CD4-positive, alpha-beta T cell treated with Interleukin-4 for 4 hours (primary cell): Measurements from ENCODE around the gene WWP2.
"Not testable (repeated sequence)": the region's sequence is repeated elsewhere in the genome, so short reads cannot be mapped to it uniquely, and the experiment has no call there.

Experiments used
- DNase-seq: peaks from one replicate; pipeline ENCODE4 v3.0.0-alpha.2; 2020

The WWP2 gene

DNA sequence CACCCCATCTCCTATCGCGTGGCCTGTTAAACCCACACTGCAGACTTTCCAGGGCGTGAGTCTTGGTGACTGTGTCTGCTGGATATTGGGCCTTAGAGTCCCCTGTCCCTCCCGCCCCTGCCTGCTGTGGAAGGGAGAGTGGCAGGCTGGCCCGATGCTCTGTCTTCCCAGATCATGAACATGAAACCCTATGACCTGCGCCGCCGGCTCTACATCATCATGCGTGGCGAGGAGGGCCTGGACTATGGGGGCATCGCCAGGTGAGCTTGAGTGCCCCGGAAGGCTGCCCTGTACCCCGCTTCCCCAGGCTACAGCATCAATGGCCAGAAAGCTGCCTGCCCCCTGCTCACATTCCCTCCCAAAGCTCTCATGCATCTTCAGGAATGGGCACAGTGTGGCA, 169.5 kb downstream of the WWP2 start:
- no peak for DNase-seq

DNA sequence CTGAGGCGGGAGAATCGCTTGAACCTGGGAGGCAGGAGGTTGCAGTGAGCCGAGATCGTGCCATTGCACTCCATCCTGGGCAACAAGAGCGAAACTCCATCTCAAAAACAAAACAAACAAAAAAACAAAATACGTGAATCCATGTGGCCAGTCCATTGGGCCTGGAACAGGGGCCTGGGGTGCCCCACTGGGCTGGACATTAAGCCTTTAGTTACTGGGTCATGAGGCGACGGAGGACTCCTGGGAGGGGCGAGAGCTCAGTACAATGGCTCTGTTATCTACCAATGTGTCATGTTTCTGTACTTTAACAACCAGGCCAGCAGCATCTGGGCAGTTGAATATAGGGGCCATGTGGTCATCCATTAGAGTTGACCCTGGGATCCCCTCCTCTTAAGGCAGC, 170.1 kb downstream of the WWP2 start:
- no peak for DNase-seq

- no peak for DNase-seq
Measured at GRCh38 chr16:69932691-69933392, 170.7 kb downstream of the WWP2 start.

DNA sequence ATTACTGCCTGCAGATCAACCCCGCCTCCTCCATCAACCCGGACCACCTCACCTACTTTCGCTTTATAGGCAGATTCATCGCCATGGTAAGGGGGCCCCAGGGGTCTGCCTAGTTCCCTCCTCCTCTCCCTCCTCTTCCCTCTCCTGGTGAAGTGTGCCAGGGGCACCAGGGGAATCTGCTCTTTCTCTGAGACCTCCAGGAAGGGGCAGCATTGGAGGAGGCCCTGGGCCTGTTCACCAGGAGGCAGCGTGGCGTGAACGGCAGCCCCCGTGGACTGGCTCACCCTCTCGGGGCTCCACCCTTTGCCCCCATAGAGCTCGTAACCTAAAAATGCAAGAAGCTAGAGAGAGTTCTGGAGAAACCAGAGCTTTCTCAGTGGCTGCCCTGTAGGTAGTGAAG, 171.9 kb downstream of the WWP2 start:
- no peak for DNase-seq

- DNase-seq, result no peak
Measured at GRCh38 chr16:69934751-69935150, 172.6 kb downstream of the WWP2 start.

DNA sequence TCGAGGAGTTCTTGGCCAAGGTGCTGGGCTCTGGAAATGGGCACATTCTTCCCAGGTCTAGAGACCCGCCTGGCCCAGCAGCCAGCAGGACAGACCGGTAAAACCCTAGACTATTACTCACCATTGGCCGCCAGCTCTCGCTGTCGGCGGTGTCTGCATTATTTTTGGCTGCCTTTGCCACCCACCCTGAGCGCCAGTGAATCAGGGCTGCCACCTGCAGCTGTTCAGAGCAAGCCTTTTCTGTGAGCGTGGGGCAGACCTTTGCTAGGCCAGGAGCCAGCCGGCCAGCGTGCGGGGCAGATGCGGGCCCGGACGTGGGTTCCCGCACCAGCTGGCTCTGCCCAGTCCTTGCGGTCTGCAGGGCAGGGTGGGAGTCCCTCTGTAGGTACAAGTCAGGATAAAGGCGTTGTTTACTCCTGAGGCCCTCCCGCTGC, 173.2 kb downstream of the WWP2 start:
- no peak for DNase-seq

DNA sequence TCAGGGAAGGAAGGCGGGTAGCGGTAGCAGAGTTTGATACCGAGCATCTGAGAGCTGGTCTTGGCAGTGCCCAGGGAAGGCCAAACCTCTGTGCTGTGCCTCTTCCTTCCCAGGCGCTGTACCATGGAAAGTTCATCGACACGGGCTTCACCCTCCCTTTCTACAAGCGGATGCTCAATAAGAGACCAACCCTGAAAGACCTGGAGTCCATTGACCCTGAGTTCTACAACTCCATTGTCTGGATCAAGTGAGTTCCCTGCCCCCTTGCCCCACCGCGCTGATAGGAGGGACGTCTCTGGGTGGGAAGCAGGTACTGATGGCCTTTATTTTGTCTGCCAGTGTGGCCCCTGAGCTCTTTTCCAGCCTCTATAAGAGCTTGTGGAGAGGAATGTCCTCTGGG, 173.6 kb downstream of the WWP2 start:
- DNase-seq, result no peak

GRCh38 chr16:69936252-69936651, 174.1 kb downstream of the WWP2 start:
- no peak for DNase-seq

GRCh38 chr16:69936751-69937211, 174.6 kb downstream of the WWP2 start:
- DNase-seq, result no peak

DNA sequence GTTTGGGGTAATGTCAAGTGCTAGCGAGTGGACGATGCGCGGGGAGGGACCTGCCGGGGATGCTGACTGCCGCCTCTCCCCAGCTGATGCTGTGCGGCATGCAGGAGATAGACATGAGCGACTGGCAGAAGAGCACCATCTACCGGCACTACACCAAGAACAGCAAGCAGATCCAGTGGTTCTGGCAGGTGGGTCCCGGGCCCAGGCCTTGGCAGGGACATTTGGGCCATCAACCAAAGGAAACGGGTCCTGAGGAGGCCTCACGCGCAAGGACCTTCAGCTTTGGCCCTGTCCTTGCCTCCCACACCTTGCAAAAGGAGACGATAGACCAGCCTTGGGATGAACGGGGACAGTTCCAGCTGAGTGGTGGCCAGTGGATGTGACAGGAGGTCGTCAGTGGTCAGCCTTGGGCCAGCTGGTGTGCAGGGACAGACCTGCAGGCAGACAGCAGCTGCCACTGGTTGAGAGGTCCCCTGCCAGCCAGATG, 175.4 kb downstream of the WWP2 start:
- no peak for DNase-seq

DNA sequence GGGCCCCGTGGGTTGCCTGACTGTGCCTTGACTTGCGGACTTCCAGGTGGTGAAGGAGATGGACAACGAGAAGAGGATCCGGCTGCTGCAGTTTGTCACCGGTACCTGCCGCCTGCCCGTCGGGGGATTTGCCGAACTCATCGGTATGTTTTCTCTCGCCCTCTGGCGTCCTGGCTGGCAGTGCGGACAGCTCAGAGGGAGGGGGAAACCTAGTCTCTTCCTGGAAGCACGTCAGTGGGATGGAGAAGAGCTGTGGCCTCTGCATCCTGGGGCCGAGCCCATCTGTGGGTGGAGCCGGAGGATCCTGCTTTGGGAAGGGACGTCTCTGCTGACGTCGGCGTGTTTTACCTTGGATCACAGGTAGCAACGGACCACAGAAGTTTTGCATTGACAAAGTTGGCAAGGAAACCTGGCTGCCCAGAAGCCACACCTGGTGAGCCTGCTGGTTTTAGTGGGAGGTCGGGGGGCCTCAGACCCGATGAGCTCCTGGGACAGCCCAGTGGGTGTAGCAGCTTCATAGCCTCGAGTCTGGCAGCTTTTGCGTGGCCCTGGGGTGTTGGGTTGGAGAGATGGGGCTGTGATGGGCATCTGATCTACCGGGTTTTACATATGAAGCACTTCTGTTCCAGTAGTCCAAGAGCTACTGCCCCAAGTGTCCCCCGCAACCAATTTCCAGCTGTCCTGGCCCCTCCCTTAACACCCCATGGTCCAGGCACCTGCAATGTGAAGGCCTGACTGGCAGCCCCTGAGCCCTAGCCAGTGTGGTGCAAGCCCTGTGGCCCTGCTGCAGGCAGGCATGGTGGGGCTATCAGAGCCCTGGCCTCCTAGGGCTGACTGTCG, 177.1 kb downstream of the WWP2 start:
- no peak for DNase-seq

DNA sequence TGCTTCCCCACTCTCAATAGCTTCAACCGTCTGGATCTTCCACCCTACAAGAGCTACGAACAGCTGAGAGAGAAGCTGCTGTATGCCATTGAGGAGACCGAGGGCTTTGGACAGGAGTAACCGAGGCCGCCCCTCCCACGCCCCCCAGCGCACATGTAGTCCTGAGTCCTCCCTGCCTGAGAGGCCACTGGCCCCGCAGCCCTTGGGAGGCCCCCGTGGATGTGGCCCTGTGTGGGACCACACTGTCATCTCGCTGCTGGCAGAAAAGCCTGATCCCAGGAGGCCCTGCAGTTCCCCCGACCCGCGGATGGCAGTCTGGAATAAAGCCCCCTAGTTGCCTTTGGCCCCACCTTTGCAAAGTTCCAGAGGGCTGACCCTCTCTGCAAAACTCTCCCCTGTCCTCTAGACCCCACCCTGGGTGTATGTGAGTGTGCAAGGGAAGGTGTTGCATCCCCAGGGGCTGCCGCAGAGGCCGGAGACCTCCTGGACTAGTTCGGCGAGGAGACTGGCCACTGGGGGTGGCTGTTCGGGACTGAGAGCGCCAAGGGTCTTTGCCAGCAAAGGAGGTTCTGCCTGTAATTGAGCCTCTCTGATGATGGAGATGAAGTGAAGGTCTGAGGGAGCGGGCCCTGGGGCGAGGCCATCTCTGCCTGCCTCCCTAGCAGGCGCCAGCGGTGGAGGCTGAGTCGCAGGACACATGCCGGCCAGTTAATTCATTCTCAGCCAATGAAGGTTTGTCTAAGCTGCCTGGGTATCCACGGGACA, 177.9 kb downstream of the WWP2 start:
- no peak for DNase-seq

DNA sequence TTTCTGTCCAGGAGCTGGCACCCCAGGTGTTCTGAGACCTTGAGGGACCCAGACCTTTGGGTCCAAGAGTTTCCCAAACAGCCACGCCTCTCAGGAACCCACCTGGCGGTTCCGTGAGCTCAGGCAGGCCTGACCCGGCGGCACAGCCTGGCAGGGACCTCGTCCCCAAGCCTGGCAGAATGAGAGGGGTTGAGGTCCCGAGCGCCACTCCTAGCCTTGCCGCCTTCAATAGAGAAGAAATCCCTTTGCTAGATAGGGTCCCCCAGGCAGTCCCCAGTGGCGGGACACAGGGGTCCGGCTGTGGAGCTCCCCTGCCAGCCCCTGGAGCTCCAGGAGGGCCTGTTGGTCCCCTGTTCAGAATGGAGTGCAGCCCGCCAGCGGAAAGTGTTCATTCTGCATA, 178.5 kb downstream of the WWP2 start:
- no peak for DNase-seq

GRCh38 chr16:69941251-69942098, 179.3 kb downstream of the WWP2 start:
- no peak for DNase-seq

- DNase-seq, result no peak
Measured at GRCh38 chr16:69942099-69942491, 180.0 kb downstream of the WWP2 start.

GRCh38 chr16:69942627-69943170, 180.6 kb downstream of the WWP2 start:
- DNase-seq, result no peak

DNA sequence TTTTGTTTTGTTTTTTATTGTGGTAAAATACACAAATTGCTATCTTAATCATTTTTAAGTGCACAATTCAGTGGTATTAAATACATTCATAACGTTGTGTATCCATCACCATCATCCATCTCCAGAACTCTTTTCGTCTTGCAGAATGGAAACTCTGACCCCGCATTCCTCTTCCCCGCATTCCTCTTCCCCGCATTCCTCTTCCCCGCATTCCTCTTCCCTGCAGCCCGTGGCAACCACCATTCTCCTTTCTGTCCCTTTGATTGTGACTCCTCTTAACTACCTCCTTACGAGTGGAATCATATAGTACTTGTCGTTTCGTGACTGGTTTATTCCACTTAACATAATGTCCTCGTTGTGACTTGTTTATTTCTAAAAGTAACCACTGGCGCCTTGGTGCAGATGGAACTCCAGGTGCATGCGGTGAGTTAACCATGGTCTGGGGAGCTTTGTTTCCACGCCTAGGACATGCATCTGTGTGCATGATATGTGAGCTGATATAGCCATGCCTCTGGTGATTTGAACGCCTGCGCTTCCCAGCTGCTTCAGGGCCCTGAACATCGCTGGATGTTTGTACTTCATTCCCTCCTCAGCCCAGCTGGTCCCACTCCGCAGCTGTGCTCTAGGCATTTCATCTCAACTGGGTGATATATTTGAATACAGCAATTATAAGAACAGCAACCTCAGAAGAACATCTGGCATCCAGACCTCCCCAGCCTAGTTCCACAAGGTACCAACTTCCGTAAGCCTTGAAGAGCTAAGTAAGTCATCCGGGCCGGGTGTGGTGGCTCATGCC, 181.3 kb downstream of the WWP2 start:
- not testable (repeated sequence) for DNase-seq

DNA sequence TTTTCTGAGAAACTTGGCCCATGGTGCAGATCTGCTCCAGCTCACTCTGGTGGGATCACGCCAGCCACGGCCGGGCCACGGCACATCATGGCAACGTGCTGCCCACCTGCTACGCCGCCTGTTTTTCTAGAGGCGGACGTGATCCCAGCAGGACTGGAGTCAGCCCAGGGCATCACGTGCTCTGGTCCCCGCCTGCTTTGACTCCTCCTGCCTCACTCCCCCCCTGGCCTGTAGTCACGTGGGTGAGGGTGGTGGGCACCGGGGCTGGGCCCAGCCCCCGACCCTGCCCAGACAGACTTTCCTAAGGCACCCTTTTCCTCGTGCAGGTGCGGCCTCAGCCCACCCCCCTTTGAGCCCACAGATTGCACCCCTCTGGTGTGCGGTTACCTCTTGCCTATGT, 188.3 kb downstream of the WWP2 start:
- not testable (repeated sequence) for DNase-seq

GRCh38 chr16:69951017-69951671, 189.0 kb downstream of the WWP2 start, which contains the start of gene CLEC18A:
CLEC18A (plus strand) TSS chr16:69951334; CDS start chr16:69951367, 33 bp downstream.
- not testable (repeated sequence) for DNase-seq

DNA sequence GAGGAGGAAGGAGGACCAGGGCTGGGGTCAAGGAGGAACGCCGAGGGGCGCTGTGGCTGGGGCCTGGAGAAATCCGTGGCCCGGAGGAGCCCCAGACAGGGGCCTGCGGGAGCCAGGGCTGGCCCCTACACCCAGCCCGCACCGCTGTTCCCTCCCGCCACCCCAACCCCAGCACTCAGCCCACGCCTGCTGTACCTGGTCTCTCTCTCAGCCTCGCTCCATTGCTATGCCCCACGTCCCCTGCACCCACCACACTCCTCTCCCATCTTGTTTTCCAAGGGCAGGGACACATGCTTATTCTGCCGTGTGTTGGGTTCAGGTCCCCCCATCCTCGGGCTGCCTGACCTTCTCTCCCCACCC, 189.5 kb downstream of the WWP2 start:
- not testable (repeated sequence) for DNase-seq

DNA sequence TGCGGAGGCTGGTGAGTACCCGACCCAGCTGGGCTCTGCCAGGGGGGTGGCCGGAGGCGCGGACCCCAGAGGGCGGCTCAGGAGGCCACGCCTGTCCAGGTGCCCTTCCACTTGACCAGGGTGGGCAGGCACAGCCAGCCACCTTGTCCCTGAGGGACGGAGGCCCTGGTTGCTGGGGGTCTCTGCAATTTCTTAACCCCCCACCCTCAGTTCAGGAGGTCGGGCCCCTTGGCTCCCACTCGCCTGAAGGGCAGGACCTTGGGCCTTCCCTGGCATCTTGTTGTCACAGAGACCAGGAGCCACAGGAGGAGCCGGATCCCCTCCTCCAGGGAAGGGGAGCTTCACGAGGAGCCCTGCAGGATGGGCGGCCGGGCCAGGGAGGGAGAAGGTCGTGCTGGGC, 190.0 kb downstream of the WWP2 start:
- DNase-seq, result not testable (repeated sequence)
